Naive B cell (primary cell): ENCODE results near the gene CLK2. TPM values are rescaled to one million over a fixed set of nuclear protein-coding genes. Genes with fewer than 3 reads are reported as not detected.
A peak's percentile ranks its signal among the peaks of the same experiment; 100 is the strongest.
"Not testable (repeated sequence)": the region's sequence is repeated elsewhere in the genome, so short reads cannot be mapped to it uniquely, and the experiment has no call there.

Experiments
- ATAC-seq, 2 donors: fragments of 150-1000 bp; cut with Tn5 transposase; 2 replicates each; pipeline ENCODE4 v1.10.0; 2021; ENCODE audit warnings: low read depth in 2 of 2, mild to moderate bottlenecking in 2 of 2, moderate library complexity in 2 of 2
- DNase-seq: peaks from one replicate; pipeline ENCODE4 v3.0.0; 2022
- H3K27ac Mint-ChIP-seq, 6 donors: one replicate each; pipeline ENCODE4 v1.8.0; 2020 to 2022; ENCODE audit warnings: mild to moderate bottlenecking in 6 of 6, mixed read lengths in 6 of 6, moderate library complexity in 5 of 6, inconsistent platforms in 2 of 6
- H3K27me3 Mint-ChIP-seq, 3 donors: one replicate each; pipeline ENCODE4 v1.8.0; 2021 to 2022; ENCODE audit warnings: mixed read lengths in 3 of 3, mild to moderate bottlenecking in 1 of 3
- H3K36me3 Mint-ChIP-seq, 2 donors: one replicate each; pipeline ENCODE4 v1.8.0; 2020 to 2022; ENCODE audit warnings: mixed read lengths in 2 of 2, inconsistent platforms in 1 of 2, mild to moderate bottlenecking in 1 of 2
- H3K4me1 Mint-ChIP-seq, 3 donors: one replicate each; pipeline ENCODE4 v1.8.0; 2020 to 2022; ENCODE audit warnings: mixed read lengths in 3 of 3, inconsistent platforms in 1 of 3, mild to moderate bottlenecking in 1 of 3, moderate library complexity in 1 of 3
- H3K4me3 Mint-ChIP-seq, 8 donors: one replicate each; pipeline ENCODE4 v1.8.0; 2020 to 2022; ENCODE audit warnings: mild to moderate bottlenecking in 8 of 8, mixed read lengths in 8 of 8, moderate library complexity in 8 of 8, inconsistent platforms in 2 of 8
- H3K9me3 Mint-ChIP-seq, 7 donors: one replicate each; pipeline ENCODE4 v1.8.0; 2020 to 2022; ENCODE audit warnings: mixed read lengths in 7 of 7, mild to moderate bottlenecking in 5 of 7, inconsistent platforms in 2 of 7, moderate library complexity in 1 of 7
- polyA plus RNA-seq, 6 donors: library from polyadenylated mRNA; unstranded; fragments of 300-500 nt; fragmentation: Illumina TruSeq; gene quantifications; one replicate each; pipeline ENCODE4 v1.2.3, GENCODE V29; 2021; ENCODE audit warnings: low read depth in 6 of 6

CLK2 gene
- polyA plus RNA-seq, 6 donors from 2014 or later, result 11.6 to 28.2 (median 18.1) TPM

GRCh38 chr1:155291006-155291405 lies 17.7 kb upstream of the CLK2 start:
- not testable (repeated sequence) for H3K4me3 Mint-ChIP-seq, H3K36me3 Mint-ChIP-seq, DNase-seq, H3K4me1 Mint-ChIP-seq, H3K27ac Mint-ChIP-seq, ATAC-seq, H3K9me3 Mint-ChIP-seq
- H3K27me3 Mint-ChIP-seq, result peaks cover 17 to 37% (median 28%) of the 10 kb centered on the region in 3 donors

- DNase-seq (no peak), ATAC-seq (no peak)
- Mint-ChIP-seq H3K27ac (no peak overlapping the region), H3K36me3 (no peaks in the 10 kb centered on the region), H3K27me3 (peaks cover 0 to 18% (median 5%) of the 10 kb centered on the region in 3 donors), H3K4me3 (no peak overlapping the region), H3K4me1 (no peaks in the 10 kb centered on the region), H3K9me3 (no peaks in the 10 kb centered on the region)
These were observed 14.8 kb upstream of the CLK2 start for GRCh38 chr1:155287987-155288543.

- Mint-ChIP-seq H3K9me3 (no peaks in the 10 kb centered on the region), H3K4me1 (no peaks in the 10 kb centered on the region), H3K36me3 (no peaks in the 10 kb centered on the region), H3K27ac (peak overlapping the region in 2 of 6 donors; percentile 5 to 60), H3K4me3 (no peak overlapping the region), H3K27me3 (peaks cover 0 to 13% (median 1%) of the 10 kb centered on the region in 3 donors)
- DNase-seq, result no peak
- no peak for ATAC-seq
These were observed 13.2 kb upstream of the CLK2 start for GRCh38 chr1:155286544-155286943.

GRCh38 chr1:155285631-155286044 lies 12.3 kb upstream of the CLK2 start:
- ATAC-seq (no peak), DNase-seq (no peak)
- no peaks in the 10 kb centered on the region for H3K4me1 Mint-ChIP-seq
- H3K36me3 Mint-ChIP-seq, result no peaks in the 10 kb centered on the region
- no peak overlapping the region for H3K27ac Mint-ChIP-seq
- no peak overlapping the region for H3K4me3 Mint-ChIP-seq
- H3K27me3 Mint-ChIP-seq, result peaks cover 0 to 9% (median 0%) of the 10 kb centered on the region in 3 donors
- H3K9me3 Mint-ChIP-seq, result no peaks in the 10 kb centered on the region

- Mint-ChIP-seq H3K27me3 (peaks cover 0 to 3% (median 0%) of the 10 kb centered on the region in 3 donors), H3K27ac (peak overlapping the region in 1 of 6 donors; percentile 42), H3K4me3 (peak overlapping the region in 1 of 8 donors; percentile 61), H3K36me3 (no peaks in the 10 kb centered on the region), H3K4me1 (no peaks in the 10 kb centered on the region), H3K9me3 (no peaks in the 10 kb centered on the region)
- DNase-seq (no peak), ATAC-seq (no peak)
These were observed 11.8 kb upstream of the CLK2 start for GRCh38 chr1:155285063-155285462.

- Mint-ChIP-seq H3K36me3 (no peaks in the 10 kb centered on the region), H3K4me3 (no peak overlapping the region), H3K27me3 (no peaks in the 10 kb centered on the region), H3K27ac (no peak overlapping the region), H3K4me1 (no peaks in the 10 kb centered on the region), H3K9me3 (no peaks in the 10 kb centered on the region)
- ATAC-seq, result no peak
- no peak for DNase-seq
These were observed 11.2 kb upstream of the CLK2 start for GRCh38 chr1:155284476-155284875.

GRCh38 chr1:155282488-155283091 lies 9.3 kb upstream of the CLK2 start:
- Mint-ChIP-seq H3K27me3 (no peaks in the 10 kb centered on the region), H3K9me3 (no peaks in the 10 kb centered on the region), H3K36me3 (no peaks in the 10 kb centered on the region), H3K27ac (peak overlapping the region in 1 of 6 donors; percentile 85), H3K4me3 (no peak overlapping the region), H3K4me1 (peaks cover 0 to 8% (median 7%) of the 10 kb centered on the region in 3 donors)
- DNase-seq (no peak), ATAC-seq (no peak)

- peaks cover 18 to 23% (median 22%) of the 10 kb centered on the region in 3 donors for H3K4me1 Mint-ChIP-seq
- H3K36me3 Mint-ChIP-seq, result no peaks in the 10 kb centered on the region
- no peaks in the 10 kb centered on the region for H3K27me3 Mint-ChIP-seq
- H3K4me3 Mint-ChIP-seq, result peak overlapping the region in 1 of 8 donors; percentile 59
- DNase-seq, result no peak
- no peaks in the 10 kb centered on the region for H3K9me3 Mint-ChIP-seq
- ATAC-seq, result no peak
- peak overlapping the region in 1 of 6 donors; percentile 40 for H3K27ac Mint-ChIP-seq
These were observed 6.0 kb upstream of the CLK2 start for GRCh38 chr1:155279268-155279667.

- no peaks in the 10 kb centered on the region for H3K27me3 Mint-ChIP-seq
- H3K4me1 Mint-ChIP-seq, result peaks cover 19 to 26% (median 24%) of the 10 kb centered on the region in 3 donors
These were observed 5.4 kb upstream of the CLK2 start for GRCh38 chr1:155278689-155279160.

GRCh38 chr1:155277902-155278688 lies 4.8 kb upstream of the CLK2 start:
- Mint-ChIP-seq H3K4me1 (peaks cover 25 to 31% (median 30%) of the 10 kb centered on the region in 3 donors), H3K27ac (peak overlapping the region in 3 of 6 donors; percentile 18 to 64 (median 55)), H3K9me3 (no peaks in the 10 kb centered on the region), H3K36me3 (no peaks in the 10 kb centered on the region), H3K4me3 (peak overlapping the region; percentile 64 to 90 (median 80)), H3K27me3 (no peaks in the 10 kb centered on the region)
- DNase-seq (peak; percentile 76), ATAC-seq (peak; percentile 54 to 55)

More at GRCh38 chr1:155278689-155279160, 5.4 kb upstream of the CLK2 start:
- DNase-seq, result no peak
- Mint-ChIP-seq H3K27ac (peak overlapping the region in 1 of 6 donors; percentile 48), H3K9me3 (no peaks in the 10 kb centered on the region), H3K36me3 (no peaks in the 10 kb centered on the region), H3K4me3 (peak overlapping the region in 7 of 8 donors; percentile 17 to 90 (median 77))
- no peak for ATAC-seq

- Mint-ChIP-seq H3K4me3 (peak within 1 kb of the TSS; percentile 64 to 90 (median 84)), H3K9me3 (no peaks in the 10 kb centered on the region), H3K27me3 (no peaks in the 10 kb centered on the region), H3K36me3 (no peaks in the 10 kb centered on the region), H3K27ac (peak within 1 kb of the TSS in 3 of 6 donors; percentile 18 to 84 (median 37)), H3K4me1 (peaks cover 32 to 39% (median 38%) of the 10 kb centered on the region in 3 donors)
- ATAC-seq (peak; percentile 45 to 52), DNase-seq (peak; percentile 83)
These were observed 4.0 kb upstream of the CLK2 start, which contains the start of gene HCN3 for GRCh38 chr1:155277070-155277901. Gene HCN3, plus strand, starts transcription at chr1:155277463. Its CDS starts 128 bp downstream, at chr1:155277591.

- Mint-ChIP-seq H3K4me1 (peaks cover 32 to 50% (median 32%) of the 10 kb centered on the region in 3 donors), H3K36me3 (peaks cover 4 to 14% of the 10 kb centered on the region in 2 donors), H3K27me3 (no peaks in the 10 kb centered on the region), H3K9me3 (no peaks in the 10 kb centered on the region), H3K27ac (peak overlapping the region; percentile 90 to 99 (median 95)), H3K4me3 (peak overlapping the region; percentile 90 to 98 (median 94))
- DNase-seq (no peak), ATAC-seq (peak; percentile 24)
These were observed 600 bp downstream of the CLK2 start for GRCh38 chr1:155272466-155273342.
